ENCODE data around the gene DNAH12.
A peak's percentile ranks its signal among the peaks of the same experiment; 100 is the strongest.
"Not testable (repeated sequence)": the region's sequence is repeated elsewhere in the genome, so short reads cannot be mapped to it uniquely, and the experiment has no call there.

Gene DNAH12

DNA sequence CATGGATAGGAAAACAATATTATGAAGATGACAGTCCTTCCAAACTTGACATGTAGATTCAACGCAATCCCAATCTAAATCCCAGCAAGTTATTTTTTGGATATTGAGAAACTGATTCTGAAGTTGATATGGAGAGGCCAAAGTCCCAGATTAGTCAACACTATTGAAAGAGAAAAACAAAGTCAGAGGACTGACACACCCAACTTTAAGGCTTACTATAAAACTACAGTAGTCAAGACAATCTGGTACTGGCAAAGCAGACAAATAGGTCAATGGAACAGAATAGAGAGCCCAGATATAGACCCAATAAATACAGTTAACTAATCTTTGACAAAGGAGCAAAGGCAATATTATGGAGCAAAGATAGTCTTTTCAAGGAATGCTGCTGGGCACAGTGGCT lies 132.4 kb downstream of the DNAH12 start:
- DNase-seq (ENCODE audit: low read depth in 4 of 4, low spot score in 1 of 4): no peak

DNA sequence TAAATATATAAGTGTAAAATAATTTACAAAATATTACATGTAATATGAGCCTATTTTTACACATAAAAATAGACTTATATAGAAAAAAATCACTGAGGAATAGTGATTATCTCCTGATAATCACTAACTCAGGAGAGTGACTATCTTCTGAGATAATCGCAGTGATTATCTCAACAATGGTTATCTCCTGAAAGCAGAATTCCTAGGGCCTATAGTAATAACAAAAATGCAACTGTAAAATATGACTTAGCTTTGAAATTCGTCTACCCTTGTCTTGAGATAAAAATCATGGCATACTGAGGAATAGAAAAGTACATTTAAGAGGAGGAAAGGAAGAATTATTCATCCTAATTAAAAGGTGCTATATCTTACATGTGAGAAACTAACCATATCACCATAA lies 134.7 kb downstream of the DNAH12 start:
- no peak for DNase-seq (ENCODE audit: low read depth in 4 of 4, low spot score in 1 of 4)

DNA sequence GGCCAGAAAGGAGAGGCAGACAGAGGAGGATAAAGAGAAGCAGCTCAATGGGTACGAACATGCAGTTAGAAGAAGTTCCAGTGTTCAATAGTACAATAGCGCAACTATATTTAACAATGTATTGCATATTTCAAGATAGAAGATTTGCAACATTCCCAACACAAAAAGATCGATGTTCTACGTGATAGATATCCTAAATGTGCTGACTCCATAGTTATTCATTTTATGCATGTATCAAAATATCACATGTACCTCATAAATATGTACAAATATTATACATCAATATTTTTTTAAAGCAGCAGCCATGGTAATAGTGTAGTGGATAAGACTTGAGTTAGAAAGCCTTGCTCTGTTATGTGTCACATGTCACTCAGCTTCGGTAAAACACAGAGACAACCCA lies 141.5 kb downstream of the DNAH12 start:
- no peak for DNase-seq (ENCODE audit: low read depth in 4 of 4, low spot score in 1 of 4)

DNA sequence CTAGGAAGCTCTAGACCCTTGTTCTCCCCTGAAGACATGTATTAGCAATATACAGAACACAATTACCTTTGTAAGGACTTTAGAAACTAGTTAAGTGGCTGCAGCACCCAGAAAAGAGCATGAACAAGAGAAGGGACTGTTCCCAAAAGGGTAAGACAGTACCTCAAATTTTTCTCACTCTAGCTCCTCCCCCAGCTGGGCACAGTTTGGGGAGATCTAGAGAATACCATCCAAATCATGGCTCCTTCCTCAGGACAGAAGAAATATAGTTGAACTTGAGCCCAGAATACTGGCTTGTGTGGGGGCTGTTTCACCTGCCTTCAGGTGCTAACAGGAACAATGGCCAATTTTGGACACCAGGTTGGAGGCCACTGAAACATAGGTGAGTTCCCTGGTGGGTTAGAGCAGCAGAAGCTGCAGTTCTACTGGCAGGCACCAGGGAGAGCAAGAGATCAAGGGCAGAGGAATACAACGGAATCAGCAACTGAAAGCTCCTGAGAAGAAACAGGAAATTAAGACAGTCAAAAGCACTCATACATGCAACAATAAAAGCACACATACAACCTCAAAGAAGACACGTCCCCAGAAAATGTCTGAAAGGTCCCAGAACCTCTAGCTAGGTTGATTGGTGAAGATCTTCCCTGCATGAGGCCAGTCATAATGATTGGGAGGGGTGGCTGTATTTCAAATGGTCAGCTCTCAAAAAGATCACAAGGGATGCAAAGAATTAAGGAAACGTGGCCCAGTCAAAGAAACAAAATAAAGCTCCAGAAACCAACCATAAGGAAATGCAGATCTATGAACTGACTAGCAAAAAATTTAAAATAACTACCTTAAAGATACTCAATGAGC lies 146.7 kb downstream of the DNAH12 start:
- peak; percentile 6 to 24 (median 11) for DNase-seq (ENCODE audit: low read depth in 4 of 4, low spot score in 1 of 4)

DNA sequence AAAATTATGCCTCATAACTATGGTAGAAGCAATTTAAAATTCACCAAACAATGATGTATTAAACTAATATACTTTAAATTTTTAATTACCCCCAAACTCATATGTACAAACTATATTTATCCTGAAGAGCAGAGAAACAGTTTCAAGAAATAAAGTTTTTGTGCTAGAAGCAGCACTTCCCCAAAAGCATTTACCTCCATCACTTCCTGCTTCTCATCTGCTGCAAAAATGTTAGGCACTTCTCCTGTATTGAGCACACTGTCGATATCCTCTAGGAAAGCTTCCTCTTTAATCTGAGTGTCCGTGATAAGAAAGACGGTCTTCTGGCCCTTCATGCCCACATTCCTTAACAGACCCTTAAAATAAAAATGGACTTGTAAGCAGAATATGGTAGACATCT lies 150.2 kb downstream of the DNAH12 start:
- DNase-seq (ENCODE audit: low read depth in 4 of 4, low spot score in 1 of 4): no peak

DNA sequence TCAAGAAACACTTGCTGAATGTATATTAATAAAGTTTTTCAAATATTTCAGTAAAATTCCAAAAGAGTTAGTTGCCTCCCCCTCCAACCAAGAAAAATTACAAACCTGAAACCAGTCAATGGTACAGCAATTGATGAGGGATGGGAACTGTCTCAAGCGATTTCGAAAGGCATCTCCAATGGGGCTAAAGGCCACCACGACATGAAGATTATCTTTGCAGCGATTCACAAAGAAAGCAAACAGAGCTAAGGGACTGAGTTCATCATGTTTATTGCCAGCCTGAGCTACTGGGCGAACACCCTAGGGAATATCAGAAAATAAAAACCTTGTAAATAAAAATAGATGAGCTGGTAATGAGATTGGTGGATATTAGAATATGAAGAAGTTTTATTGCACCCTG lies 152.4 kb downstream of the DNAH12 start:
- DNase-seq (ENCODE audit: low read depth in 4 of 4, low spot score in 1 of 4): no peak

DNA sequence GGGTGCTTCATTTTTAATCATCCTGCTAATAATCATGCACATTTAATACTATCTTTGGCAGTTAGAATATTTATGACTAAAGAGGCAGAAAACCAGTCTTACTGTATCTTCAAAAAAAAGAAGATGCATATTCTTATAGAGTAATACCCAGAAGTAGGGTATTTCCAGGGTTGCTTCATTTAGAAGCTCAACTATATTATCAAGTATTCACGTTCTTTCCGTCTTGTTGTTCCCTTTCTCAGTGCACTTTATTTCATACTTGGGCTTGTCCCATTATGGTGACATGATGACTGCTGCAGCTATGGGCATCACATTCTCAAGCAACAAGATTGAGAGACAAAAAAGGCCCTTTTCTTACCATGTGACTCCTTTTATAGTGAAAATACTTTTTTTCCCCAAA lies 154.9 kb downstream of the DNAH12 start:
- no peak for DNase-seq (ENCODE audit: low read depth in 4 of 4, low spot score in 1 of 4)

DNA sequence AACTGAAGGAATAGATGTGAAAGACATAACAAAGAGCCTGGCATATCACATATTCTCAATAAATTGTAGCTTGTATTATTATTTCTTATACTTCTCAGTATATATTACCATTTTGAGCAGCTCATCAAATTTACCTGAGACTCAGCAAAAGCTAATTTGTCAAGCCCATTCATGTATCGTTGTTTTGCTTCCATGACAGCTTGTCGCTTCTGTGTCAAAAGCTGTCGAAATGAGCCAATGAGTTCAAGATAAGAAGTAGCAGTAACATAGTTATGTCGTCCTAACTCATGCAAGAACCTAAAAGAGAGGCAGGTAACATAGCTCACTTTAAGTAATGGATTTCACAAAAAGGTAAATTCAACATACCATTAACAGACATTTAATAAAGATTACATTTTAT lies 157.8 kb downstream of the DNAH12 start:
- DNase-seq (ENCODE audit: low read depth in 4 of 4, low spot score in 1 of 4): no peak

DNA sequence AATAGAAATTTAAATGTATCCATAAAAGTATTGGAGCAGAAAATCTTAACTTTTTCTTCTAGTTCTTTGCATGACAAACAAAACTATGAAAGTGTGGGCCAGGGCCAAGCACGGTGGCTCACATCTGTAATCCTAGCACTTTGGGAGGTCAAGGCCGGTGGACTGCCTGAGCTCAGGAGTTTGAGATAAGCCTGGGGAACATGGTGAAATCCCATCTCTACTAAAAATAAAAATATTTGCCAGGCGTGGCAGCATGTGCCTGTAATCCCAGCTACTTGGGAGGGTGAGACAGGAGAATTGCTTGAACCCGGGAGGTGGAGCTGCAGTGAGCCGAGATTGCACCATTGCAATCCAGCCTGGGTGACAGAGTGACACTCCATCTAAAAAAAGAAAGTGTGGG lies 158.6 kb downstream of the DNAH12 start:
- no peak for DNase-seq (ENCODE audit: low read depth in 4 of 4, low spot score in 1 of 4)

DNA sequence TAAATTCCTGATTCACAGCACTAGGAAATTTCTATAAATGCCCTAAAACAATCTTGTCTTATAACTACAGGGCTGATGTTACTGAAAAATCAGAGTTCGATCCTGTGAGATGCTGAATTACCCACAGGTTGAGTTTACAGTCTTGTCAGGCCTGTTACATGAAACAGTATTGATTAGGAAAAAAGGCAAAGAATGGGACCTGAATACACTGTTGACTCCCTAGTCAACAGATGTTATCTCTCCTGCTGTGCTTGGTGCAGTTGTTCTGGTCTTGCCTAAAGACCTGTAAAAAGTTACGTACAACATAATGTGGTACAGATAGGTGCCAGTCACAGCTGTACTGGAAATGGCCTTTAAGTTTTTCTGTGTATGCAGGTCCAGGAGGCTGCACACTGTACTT lies 160.3 kb downstream of the DNAH12 start:
- DNase-seq (ENCODE audit: low read depth in 4 of 4, low spot score in 1 of 4): no peak

DNA sequence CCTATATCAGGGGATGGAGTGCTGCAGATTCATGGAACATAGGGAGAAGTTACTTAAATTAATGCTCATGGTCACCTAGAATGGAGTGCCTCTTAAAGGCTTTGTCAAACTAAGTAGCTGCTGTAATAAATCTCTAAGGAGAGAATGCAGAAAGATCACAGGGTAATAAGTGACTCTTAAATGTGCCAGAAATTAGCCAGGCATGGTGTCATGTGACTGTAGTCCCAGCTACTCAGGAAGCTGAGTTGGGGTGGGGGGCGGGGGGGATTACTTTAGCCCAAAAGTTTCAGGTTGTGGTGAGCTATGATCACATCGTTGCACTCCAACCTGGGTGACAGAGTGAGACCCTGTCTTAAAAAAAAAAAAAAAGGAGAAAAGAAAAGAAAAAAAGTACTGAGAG lies 160.7 kb downstream of the DNAH12 start:
- DNase-seq (ENCODE audit: low read depth in 4 of 4, low spot score in 1 of 4): no peak

DNA sequence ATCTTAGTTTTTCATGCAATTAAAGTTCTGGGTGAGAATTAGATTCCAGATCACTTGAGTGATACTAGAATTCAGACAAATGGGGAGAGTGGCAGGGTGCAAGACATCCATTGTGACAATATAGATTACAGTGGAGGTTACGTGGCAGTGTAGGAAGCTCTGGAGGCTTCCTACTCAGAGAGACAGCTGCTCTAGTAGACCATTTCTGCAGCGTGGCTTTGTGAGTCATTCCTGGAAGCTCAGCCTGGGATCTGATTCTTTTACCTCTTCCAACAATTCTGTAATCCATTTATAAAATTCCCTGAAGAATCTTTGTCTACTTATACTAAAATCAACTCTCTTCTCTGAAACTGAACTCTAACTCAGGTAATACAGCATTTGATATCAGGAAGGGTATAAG lies 161.2 kb downstream of the DNAH12 start:
- no peak for DNase-seq (ENCODE audit: low read depth in 4 of 4, low spot score in 1 of 4)

DNA sequence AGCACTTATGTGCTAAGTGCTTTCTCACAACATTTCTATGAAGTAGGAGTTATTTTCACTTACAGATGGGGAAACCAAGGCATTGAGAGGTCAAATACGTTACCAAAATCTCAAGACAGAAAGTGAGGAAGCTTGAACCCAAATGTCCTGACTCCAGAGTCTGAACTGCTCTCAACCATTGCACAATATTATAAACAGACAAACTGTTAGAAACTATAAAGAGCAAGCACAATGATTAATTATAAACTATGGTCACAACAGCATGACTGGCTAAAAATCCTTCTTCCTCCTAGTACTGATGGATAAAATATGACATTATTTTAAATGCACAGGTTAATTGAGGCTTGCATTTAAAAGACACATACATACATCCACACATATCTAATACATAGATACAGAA lies 173.8 kb downstream of the DNAH12 start:
- DNase-seq (ENCODE audit: low read depth in 4 of 4, low spot score in 1 of 4): no peak

DNA sequence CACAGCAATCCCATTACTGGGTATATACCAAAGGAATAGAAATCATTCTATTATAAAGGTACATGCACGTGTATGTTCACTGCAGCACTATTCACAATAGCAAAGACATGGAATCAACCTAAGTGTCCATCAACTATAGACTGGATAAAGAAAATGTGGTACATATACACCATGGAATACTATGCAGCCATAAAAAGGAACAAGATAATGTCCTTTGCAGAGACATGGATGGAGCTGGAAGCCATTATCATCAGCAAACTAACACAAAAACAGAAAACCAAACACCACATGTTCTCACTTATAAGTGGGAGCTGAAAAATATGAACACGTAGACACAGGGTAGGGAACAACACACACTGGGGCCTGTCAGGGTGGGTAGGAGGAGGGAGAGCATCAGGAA lies 179.1 kb downstream of the DNAH12 start:
- not testable (repeated sequence) for DNase-seq (ENCODE audit: low read depth in 4 of 4, low spot score in 1 of 4)

DNA sequence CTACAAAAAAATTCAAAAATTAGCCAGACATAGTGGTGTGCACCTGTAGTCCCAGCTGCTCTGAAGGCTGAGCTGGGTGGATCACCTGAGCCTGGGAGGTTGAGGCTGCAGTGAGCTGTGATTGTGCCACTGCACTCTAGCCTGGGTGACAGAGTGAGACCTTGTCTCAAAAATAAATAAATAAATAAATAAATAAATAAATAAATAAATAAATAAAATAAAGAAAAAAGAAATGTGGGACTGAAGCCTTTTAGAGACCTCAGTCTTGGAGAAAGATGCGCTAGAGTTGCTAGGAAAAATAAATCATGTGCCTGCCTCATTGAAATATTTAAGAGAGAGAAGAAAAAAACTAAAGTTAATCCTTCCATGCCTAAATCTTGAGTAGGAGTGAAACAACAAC lies 187.9 kb downstream of the DNAH12 start:
- not testable (repeated sequence) for DNase-seq (ENCODE audit: low read depth in 4 of 4, low spot score in 1 of 4)

DNA sequence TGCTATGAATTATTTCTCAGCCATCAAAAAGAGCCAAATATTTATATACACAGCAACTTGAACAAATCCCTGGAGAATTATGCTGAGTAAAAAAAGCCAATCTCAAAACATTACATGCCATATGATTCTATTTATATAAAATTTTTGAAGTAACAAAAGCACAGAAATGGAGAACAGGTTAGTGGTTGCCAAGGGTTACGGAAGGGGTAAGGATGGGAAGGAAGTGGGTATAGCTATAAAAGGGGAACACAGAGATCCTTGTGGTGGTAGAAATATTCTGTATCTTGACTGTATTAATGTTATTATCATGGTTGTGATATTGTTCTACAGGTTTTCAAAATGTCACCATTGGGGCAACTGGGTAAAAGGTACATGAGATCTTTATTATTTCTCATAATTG lies 189.4 kb downstream of the DNAH12 start:
- no peak for DNase-seq (ENCODE audit: low read depth in 4 of 4, low spot score in 1 of 4)

DNA sequence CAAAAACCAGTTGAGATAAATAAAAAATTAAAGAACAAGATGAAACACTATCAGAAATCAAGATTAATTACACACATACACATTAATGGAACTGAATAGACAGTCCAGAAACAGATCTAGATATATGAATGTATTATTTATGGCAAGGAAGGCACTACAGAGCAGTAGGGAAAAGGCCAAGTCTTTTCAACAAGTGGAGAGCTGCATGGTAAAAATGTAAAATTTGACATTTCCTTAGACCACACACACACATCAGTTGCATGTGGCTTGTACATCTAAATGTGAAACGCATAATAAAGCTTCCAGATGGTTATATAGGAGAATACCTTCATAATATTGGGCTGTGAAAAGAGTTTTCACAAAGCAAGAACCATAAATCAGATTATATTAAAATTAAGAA lies 193.9 kb downstream of the DNAH12 start:
- DNase-seq (ENCODE audit: low read depth in 4 of 4, low spot score in 1 of 4): no peak

DNA sequence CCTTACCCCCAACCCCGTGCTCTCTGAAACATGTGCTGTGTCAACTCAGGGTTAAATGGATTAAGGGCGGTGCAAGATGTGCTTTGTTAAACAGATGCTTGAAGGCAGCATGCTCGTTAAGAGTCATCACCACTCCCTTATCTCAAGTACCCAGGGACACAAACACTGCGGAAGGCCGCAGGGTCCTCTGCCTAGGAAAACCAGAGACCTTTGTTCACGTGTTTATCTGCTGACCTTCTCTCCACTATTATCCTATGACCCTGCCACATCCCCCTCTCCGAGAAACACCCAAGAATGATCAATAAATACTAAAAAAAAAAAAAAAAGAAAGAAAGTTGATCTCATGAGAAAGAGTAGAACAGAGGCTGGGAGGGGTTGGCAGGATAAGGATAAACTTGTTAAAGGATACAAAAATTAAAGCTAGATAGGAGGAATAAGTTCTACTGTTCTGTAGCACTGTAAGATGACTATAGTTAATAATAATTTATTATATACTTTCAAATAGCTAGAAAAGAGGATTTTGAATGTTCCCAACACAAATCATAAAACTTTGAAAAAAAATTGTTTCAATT lies 205.0 kb downstream of the DNAH12 start:
- DNase-seq (ENCODE audit: low read depth in 4 of 4, low spot score in 1 of 4): not testable (repeated sequence)

DNA sequence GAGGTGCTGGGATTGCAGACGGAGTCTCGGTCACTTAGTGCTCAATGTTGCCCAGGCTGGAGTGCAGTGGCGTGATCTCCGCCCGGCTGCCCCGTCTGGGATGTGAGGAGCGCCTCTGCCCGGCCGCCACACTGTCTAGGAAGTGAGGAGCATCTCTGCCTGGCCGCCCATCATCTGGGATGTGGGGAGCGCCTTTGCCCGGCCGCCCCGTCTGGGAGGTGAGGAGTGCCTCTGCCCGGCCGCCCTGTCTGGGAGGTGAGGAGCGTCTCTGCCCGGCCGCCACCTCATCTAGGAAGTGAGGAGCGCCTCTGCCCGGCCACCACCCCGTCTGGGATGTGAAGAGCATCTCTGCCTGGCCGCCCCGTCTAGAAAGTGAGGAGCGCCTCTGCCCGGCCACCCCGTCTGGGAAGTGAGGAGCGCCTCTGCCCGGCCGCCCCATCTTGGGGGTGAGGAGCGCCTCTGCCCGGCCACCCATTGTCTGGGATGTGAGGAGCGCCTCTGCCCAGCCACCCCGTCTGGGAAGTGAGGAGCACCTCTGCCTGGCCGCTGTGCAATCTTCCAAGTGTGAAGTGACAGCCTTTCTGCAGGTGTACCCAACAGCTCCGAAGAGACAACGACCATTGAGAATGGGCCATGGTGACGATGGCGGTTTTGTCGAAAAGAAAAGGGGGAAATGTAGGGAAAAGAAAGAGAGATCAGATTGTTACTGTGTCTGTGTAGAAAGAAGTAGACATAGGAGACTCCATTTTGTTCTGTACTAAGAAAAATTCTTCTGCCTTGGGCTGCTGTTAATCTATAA lies 205.7 kb downstream of the DNAH12 start:
- not testable (repeated sequence) for DNase-seq (ENCODE audit: low read depth in 4 of 4, low spot score in 1 of 4)

DNA sequence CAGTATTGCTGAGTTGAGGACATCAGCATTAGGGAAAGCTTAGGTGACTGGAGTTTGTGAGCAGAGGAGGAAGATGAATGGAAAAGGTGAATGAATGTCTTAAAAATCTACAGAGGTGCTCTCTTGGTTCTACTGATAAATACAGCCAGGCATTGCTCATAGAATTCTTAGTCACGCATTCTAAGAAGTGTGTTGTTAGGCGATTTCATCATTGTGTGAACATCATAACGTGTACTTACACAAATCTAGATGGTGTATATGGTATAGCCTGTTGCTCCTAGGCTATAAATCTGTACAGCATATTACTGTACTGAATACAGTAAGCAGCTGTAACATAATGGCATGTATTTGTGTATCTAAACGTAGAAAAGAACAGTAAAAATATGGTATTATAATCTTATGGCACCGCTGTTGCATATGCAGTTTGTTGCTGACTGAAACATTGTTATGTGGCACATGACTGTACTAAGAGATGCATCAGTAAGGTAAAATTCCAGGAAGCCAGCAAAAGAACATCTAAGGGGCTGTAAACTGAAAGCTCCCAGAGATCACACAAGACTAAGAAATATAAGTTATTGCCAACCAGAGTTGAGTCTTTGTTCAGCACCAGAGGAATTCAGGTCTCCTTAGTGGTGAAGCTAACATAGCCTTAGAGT lies 208.7 kb downstream of the DNAH12 start:
- DNase-seq (ENCODE audit: low read depth in 4 of 4, low spot score in 1 of 4): no peak

DNA sequence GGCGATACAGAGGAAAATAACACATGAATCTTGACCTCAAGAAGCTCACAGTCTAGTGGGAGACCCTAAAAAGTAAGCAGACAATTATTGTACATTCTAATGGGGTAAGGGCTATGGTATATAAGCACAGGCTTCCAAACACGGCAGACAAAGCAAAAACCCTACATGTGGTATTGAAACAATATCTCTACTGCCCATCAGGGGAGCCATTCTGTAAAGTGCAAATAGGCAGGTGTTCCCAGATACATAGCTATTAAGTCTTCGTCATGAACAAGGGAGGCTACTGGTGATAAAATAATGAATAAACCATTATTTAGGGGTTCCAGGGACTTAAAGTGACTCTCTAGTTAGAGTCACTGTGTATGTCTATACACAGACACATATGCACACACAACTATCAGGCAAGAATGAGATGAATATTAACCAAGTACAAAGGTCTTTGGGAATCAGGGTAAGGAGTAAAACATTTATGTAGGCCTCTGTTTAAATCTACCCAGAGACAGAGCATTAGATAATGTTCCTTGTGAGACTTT lies 213.0 kb downstream of the DNAH12 start:
- DNase-seq (ENCODE audit: low read depth in 4 of 4, low spot score in 1 of 4): no peak
